Nephron progenitor cell (in vitro differentiated cells): ENCODE results near the gene SLMAP.

Source experiments
- DNase-seq: peaks from one replicate; pipeline ENCODE4 v3.0.0; 2021
- H3K27ac Mint-ChIP-seq: 2 replicates; pipeline ENCODE4 v1.8.0; 2021; ENCODE audit warnings: mild to moderate bottlenecking, moderate library complexity, mixed read lengths
- H3K27me3 Mint-ChIP-seq: 2 replicates; pipeline ENCODE4 v1.8.0; 2021; ENCODE audit warnings: mild to moderate bottlenecking, low read depth, mixed read lengths; ENCODE audit not compliant: poor library complexity
- H3K36me3 Mint-ChIP-seq: 2 replicates; pipeline ENCODE4 v1.8.0; 2021; ENCODE audit warnings: low read depth, mixed read lengths
- H3K4me1 Mint-ChIP-seq: 2 replicates; pipeline ENCODE4 v1.8.0; 2021; ENCODE audit warnings: mixed read lengths
- H3K4me3 Mint-ChIP-seq: 2 replicates; pipeline ENCODE4 v1.8.0; 2021; ENCODE audit warnings: mild to moderate bottlenecking, moderate library complexity, mixed read lengths
- H3K9me3 Mint-ChIP-seq: 2 replicates; pipeline ENCODE4 v1.8.0; 2021; ENCODE audit warnings: mild to moderate bottlenecking, moderate library complexity, mixed read lengths
- TF ChIP-seq, protein P1 (sequence below): fragments of 200-600 bp; sonication (generic); IDR thresholded peaks from 2 replicates; pipeline ENCODE4 v1.5.0; 2021; ENCODE audit warnings: antibody characterized with exemption

Gene SLMAP, protein sequence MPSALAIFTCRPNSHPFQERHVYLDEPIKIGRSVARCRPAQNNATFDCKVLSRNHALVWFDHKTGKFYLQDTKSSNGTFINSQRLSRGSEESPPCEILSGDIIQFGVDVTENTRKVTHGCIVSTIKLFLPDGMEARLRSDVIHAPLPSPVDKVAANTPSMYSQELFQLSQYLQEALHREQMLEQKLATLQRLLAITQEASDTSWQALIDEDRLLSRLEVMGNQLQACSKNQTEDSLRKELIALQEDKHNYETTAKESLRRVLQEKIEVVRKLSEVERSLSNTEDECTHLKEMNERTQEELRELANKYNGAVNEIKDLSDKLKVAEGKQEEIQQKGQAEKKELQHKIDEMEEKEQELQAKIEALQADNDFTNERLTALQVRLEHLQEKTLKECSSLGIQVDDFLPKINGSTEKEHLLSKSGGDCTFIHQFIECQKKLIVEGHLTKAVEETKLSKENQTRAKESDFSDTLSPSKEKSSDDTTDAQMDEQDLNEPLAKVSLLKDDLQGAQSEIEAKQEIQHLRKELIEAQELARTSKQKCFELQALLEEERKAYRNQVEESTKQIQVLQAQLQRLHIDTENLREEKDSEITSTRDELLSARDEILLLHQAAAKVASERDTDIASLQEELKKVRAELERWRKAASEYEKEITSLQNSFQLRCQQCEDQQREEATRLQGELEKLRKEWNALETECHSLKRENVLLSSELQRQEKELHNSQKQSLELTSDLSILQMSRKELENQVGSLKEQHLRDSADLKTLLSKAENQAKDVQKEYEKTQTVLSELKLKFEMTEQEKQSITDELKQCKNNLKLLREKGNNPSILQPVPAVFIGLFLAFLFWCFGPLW

DNA sequence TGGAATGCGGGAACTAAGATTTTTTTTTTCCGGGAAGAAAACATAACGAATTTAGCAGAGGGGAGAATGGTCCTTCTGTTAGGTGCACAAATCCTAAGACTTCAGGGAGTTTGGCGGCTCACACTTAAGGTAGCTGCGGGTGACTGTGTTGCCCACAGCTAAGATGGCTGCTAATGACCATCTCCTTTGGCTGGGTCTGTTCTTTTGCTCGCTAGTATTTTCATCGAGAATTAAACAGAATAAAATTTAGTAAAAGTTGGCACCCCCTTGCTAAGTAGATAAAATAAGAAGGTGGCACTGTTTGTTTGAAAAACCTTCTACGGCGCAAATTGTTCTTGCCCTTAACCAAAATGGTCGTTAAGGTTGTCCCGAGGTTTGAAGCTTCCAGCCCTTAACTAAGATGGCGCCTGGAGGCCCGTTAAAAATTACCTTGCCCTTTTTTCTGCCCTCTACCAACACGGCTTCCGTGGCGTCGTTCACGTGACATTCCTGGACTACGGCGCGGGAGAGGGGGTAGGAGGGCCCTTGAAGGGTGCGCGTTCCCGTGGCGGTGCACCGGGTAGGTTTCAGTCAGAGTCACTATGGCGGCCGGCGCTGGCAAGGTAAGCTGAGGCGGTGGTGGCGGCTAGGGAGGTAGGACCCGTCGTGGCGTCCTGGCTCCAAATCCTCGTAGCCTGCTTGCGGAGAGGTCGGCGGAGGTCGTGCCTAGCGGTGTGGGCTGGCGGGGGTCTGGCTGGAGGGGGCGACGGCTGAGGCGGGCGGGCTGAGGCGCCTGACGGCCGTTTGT lies at the start of gene SLMAP:
SLMAP (plus strand) TSS at position 569 of the 787 bp plus-strand sequence. CDS start 1,343 bp downstream, outside the sequence.
- no peaks in the 10 kb centered on the region for H3K27me3 Mint-ChIP-seq
- peak within 1 kb of the TSS; percentile 98 for H3K4me3 Mint-ChIP-seq
- DNase-seq, result peak; percentile 88
- H3K9me3 Mint-ChIP-seq, result no peaks in the 10 kb centered on the region
- TF ChIP-seq, protein P1, sequence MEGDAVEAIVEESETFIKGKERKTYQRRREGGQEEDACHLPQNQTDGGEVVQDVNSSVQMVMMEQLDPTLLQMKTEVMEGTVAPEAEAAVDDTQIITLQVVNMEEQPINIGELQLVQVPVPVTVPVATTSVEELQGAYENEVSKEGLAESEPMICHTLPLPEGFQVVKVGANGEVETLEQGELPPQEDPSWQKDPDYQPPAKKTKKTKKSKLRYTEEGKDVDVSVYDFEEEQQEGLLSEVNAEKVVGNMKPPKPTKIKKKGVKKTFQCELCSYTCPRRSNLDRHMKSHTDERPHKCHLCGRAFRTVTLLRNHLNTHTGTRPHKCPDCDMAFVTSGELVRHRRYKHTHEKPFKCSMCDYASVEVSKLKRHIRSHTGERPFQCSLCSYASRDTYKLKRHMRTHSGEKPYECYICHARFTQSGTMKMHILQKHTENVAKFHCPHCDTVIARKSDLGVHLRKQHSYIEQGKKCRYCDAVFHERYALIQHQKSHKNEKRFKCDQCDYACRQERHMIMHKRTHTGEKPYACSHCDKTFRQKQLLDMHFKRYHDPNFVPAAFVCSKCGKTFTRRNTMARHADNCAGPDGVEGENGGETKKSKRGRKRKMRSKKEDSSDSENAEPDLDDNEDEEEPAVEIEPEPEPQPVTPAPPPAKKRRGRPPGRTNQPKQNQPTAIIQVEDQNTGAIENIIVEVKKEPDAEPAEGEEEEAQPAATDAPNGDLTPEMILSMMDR, result no peak
- peaks cover 13% of the 10 kb centered on the region for H3K36me3 Mint-ChIP-seq
- peaks cover 37% of the 10 kb centered on the region for H3K4me1 Mint-ChIP-seq
- peak within 1 kb of the TSS; percentile 97 for H3K27ac Mint-ChIP-seq

DNA sequence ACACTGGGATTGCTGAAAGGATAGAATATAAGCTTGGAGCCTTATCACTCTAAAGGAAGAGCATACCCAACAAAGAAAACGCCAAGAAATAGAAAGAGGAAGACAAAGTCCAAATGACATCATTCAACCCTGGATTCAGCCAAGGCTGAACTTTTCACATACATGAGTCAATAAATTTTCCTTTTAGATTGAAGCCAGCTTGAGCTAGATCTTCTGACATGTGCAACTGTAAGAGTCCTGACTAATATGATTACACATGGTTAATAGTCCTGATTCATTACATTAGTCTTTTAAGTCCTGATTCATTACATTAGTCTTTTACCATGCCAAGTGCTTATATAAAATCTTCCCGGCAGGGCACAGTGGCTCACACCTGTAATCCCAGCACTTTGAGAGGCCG lies 49.6 kb upstream of the SLMAP start:
- no peaks in the 10 kb centered on the region for H3K36me3 Mint-ChIP-seq
- no peak overlapping the region for H3K4me3 Mint-ChIP-seq
- peak overlapping the region; percentile 56 for H3K27ac Mint-ChIP-seq
- H3K27me3 Mint-ChIP-seq, result no peaks in the 10 kb centered on the region
- TF ChIP-seq, protein P1, result no peak
- DNase-seq, result no peak
- no peaks in the 10 kb centered on the region for H3K4me1 Mint-ChIP-seq
- peaks cover 14% of the 10 kb centered on the region for H3K9me3 Mint-ChIP-seq

DNA sequence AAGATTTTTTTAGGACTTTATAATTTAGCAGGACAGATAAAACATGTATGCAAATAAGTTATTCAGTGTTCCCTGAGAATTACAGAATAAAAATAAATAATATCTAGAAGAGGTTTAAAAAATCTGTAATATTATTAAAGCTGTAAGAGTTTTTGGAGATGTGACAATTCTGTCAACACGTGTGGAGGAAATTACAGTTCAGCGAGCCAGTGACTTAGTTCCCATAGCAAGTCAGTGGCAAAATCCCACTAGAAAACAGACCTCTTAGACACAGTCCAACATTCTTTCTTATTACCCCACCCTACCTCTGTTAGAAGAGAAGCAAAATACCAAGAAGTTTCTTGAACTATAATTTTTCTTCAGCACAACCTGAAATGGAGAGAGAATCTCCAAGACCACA lies 47.1 kb upstream of the SLMAP start:
- H3K4me1 Mint-ChIP-seq, result no peaks in the 10 kb centered on the region
- H3K27me3 Mint-ChIP-seq, result no peaks in the 10 kb centered on the region
- H3K4me3 Mint-ChIP-seq, result no peak overlapping the region
- TF ChIP-seq, protein P1, result no peak
- H3K27ac Mint-ChIP-seq, result no peak overlapping the region
- H3K36me3 Mint-ChIP-seq, result no peaks in the 10 kb centered on the region
- no peak for DNase-seq
- H3K9me3 Mint-ChIP-seq, result peaks cover 14% of the 10 kb centered on the region

DNA sequence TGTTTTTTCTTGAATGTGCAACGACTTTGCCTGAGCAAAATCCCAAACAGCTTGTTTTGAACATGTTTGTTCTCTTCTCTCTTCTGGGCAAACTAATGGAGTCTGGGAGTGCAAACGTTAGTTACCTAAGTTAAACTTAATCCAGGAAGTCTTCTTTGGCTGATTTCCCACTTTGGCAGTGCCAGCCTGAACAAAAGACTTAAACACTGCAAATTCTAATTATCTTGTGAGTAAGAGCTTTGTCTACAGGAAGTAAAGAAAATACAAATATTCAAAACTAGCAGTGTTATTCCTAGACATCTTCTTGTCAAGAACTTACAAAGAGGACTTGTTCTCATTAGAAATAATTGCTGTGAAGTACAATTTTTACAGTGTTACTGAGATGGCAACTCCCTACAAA lies 46.5 kb upstream of the SLMAP start:
- H3K27ac Mint-ChIP-seq, result no peak overlapping the region
- no peaks in the 10 kb centered on the region for H3K4me1 Mint-ChIP-seq
- peaks cover 14% of the 10 kb centered on the region for H3K9me3 Mint-ChIP-seq
- no peak overlapping the region for H3K4me3 Mint-ChIP-seq
- DNase-seq, result no peak
- H3K27me3 Mint-ChIP-seq, result peaks cover under 1% of the 10 kb centered on the region
- TF ChIP-seq, protein P1, result no peak
- H3K36me3 Mint-ChIP-seq, result no peaks in the 10 kb centered on the region

DNA sequence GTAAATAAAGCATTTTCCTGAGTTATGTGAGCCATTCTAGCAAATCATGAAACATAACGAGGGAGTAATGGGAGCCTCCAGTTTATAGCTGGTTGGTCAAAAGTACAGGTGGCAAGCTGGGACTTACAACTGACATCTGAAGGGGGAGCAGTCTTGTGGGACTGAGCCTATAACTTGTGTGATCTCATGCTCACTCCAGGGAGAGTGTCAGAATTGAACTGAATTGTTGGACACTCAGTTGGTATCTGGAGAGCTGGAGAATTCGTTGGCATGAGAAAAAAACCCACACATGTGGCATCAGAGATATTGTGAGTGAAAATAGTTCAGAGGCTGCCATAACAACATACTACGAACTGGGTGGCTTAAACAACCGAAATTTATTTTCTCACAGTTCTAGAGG lies 40.4 kb upstream of the SLMAP start:
- H3K9me3 Mint-ChIP-seq, result peaks cover under 1% of the 10 kb centered on the region
- H3K36me3 Mint-ChIP-seq, result no peaks in the 10 kb centered on the region
- H3K4me3 Mint-ChIP-seq, result no peak overlapping the region
- peaks cover 9% of the 10 kb centered on the region for H3K27me3 Mint-ChIP-seq
- no peak overlapping the region for H3K27ac Mint-ChIP-seq
- TF ChIP-seq, protein P1, result no peak
- no peaks in the 10 kb centered on the region for H3K4me1 Mint-ChIP-seq
- no peak for DNase-seq
